ENCODE data around the gene TXNDC16.

Gene TXNDC16

GRCh38 chr14:52399921-52400595 lies 152.2 kb downstream of the TXNDC16 start:
- Histone ChIP-seq H3K36me3 (no peaks in the 10 kb centered on the region), H3K27me3 (no peaks in the 10 kb centered on the region), H3K4me1 (peaks cover 14% of the 10 kb centered on the region), H3K4me3 (ENCODE audit: low read depth, low read length) (no peak overlapping the region), H3K9me3 (no peaks in the 10 kb centered on the region)
- TF ChIP-seq, protein P1, sequence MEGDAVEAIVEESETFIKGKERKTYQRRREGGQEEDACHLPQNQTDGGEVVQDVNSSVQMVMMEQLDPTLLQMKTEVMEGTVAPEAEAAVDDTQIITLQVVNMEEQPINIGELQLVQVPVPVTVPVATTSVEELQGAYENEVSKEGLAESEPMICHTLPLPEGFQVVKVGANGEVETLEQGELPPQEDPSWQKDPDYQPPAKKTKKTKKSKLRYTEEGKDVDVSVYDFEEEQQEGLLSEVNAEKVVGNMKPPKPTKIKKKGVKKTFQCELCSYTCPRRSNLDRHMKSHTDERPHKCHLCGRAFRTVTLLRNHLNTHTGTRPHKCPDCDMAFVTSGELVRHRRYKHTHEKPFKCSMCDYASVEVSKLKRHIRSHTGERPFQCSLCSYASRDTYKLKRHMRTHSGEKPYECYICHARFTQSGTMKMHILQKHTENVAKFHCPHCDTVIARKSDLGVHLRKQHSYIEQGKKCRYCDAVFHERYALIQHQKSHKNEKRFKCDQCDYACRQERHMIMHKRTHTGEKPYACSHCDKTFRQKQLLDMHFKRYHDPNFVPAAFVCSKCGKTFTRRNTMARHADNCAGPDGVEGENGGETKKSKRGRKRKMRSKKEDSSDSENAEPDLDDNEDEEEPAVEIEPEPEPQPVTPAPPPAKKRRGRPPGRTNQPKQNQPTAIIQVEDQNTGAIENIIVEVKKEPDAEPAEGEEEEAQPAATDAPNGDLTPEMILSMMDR (IDR thresholded peaks at IDR 0.05; ENCODE audit: low read depth, low read length) = peak; percentile 27; the same call in 1 of the 2 replicates
- no peak for DNase-seq

DNA sequence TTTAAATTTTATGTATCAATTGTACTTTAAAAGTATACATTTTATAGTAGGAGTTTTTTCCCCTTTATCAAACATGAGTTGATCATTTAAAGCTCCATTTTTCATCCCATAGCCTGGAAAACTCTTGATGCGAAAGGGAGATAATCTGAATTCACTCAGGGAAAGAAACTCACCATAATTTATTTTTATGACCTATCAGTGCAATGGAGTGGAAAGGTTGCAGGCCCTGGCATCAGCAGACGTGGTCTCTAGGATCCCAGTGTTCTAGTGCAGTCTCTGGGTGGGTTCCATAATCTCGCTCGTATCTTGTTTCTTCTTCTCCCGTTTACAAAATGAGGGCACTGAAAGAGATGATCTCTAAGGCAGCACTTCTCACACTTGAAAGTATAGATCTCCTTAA lies 153.2 kb downstream of the TXNDC16 start:
- peaks cover 14% of the 10 kb centered on the region for H3K4me1 ChIP-seq
- H3K27me3 ChIP-seq = no peaks in the 10 kb centered on the region
- H3K36me3 ChIP-seq = no peaks in the 10 kb centered on the region
- peak; percentile 31 for DNase-seq
- no peaks in the 10 kb centered on the region for H3K9me3 ChIP-seq
- no peak overlapping the region for H3K4me3 ChIP-seq (ENCODE audit: low read depth, low read length)
- TF ChIP-seq, protein P1 (IDR thresholded peaks at IDR 0.05; ENCODE audit: low read depth, low read length) = no peak

GRCh38 chr14:52397844-52398243 lies 154.5 kb downstream of the TXNDC16 start:
- H3K9me3 ChIP-seq = no peaks in the 10 kb centered on the region
- H3K4me1 ChIP-seq = peaks cover 10% of the 10 kb centered on the region
- H3K27me3 ChIP-seq = no peaks in the 10 kb centered on the region

DNA sequence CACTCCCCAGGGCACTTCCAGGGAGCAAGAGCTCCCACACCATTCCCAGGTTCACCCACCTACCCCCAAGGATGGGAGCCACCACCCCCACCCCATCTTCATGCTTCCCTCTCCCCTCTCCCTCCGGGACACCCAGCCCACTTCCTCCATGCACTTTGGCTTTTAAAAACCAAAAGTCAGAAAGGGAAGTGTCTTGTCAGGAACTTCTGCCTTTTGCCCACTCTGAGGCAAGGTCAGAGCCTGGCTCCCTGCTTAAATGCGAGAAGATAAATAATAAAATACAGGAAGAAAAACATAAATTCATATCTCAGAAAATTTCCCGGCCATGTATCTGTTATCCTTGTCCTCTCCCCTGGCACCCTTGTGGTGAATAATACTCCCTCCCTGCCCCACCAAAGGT lies 156.6 kb downstream of the TXNDC16 start:
- no peaks in the 10 kb centered on the region for H3K36me3 ChIP-seq
- no peaks in the 10 kb centered on the region for H3K9me3 ChIP-seq
- DNase-seq = no peak
- H3K4me1 ChIP-seq = peaks cover 10% of the 10 kb centered on the region
- H3K27me3 ChIP-seq = no peaks in the 10 kb centered on the region
- TF ChIP-seq, protein P1 (IDR thresholded peaks at IDR 0.05; ENCODE audit: low read depth, low read length) = no peak
- no peak overlapping the region for H3K4me3 ChIP-seq (ENCODE audit: low read depth, low read length)

More at GRCh38 chr14:52397844-52398243, 154.5 kb downstream of the TXNDC16 start:
- H3K4me3 ChIP-seq (ENCODE audit: low read depth, low read length) = no peak overlapping the region
- H3K36me3 ChIP-seq = no peaks in the 10 kb centered on the region
- TF ChIP-seq, protein P1 (IDR thresholded peaks at IDR 0.05; ENCODE audit: low read depth, low read length) = no peak
- no peak for DNase-seq

GRCh38 chr14:52391881-52392615 lies 160.3 kb downstream of the TXNDC16 start:
- Histone ChIP-seq H3K9me3 (no peaks in the 10 kb centered on the region), H3K4me1 (no peaks in the 10 kb centered on the region), H3K4me3 (ENCODE audit: low read depth, low read length) (no peak overlapping the region), H3K36me3 (no peaks in the 10 kb centered on the region), H3K27me3 (no peaks in the 10 kb centered on the region)
- no peak for DNase-seq
- TF ChIP-seq, protein P1 (IDR thresholded peaks at IDR 0.05; ENCODE audit: low read depth, low read length) = no peak
